Breast epithelium (tissue), 4 donors: ENCODE measurements around the gene GPHN. TPM values are rescaled to one million over a fixed set of nuclear protein-coding genes. Genes with fewer than 3 reads are reported as not detected.

Experiments used
- DNase-seq, 2 donors: peaks; one replicate each; pipeline ENCODE4 v3.0.0-alpha.2; 2019; ENCODE audit warnings: low spot score in 2 of 2
- H3K27ac ChIP-seq, 2 donors: fragments of 200-600 bp; sonication (generic) in 1 of 2; one replicate each; pipeline ENCODE4 v1.5.1; 2016 to 2019; ENCODE audit warnings: mild to moderate bottlenecking in 1 of 2
- H3K27me3 ChIP-seq, 2 donors: fragments of 200-600 bp; sonication (generic) in 1 of 2; one replicate each; pipeline versions ENCODE4 v1.5.1 to v1.6.0; 2017 to 2019; ENCODE audit warnings: control low read depth in 1 of 2, mild to moderate bottlenecking in 1 of 2
- H3K36me3 ChIP-seq: fragments of 200-600 bp; one replicate; pipeline ENCODE4 v1.5.1; 2019
- H3K4me1 ChIP-seq, 2 donors: fragments of 200-600 bp; sonication (generic); one replicate each; pipeline ENCODE4 v1.5.1; 2016 to 2019; ENCODE audit warnings: control low read depth in 1 of 2
- H3K4me3 ChIP-seq, 3 donors: fragments of 200-600 bp; sonication (generic); 1 replicate in 2 of 3; 2 replicates in 1 of 3; pipeline ENCODE4 v1.5.1; 2016 to 2019; ENCODE audit warnings: mild to moderate bottlenecking in 3 of 3, moderate library complexity in 2 of 3
- H3K9me3 ChIP-seq, 2 donors: fragments of 200-600 bp; sonication (generic) in 1 of 2; one replicate each; pipeline ENCODE4 v1.5.1; 2016 to 2019; ENCODE audit warnings: control low read depth in 1 of 2
- CTCF ChIP-seq, 3 donors: fragments of 450-650 bp; IDR thresholded peaks; one replicate each; pipeline ENCODE4 v1.5.1; 2016 to 2017; ENCODE audit warnings: antibody characterized with exemption in 3 of 3, mild to moderate bottlenecking in 3 of 3, moderate library complexity in 3 of 3
- POLR2A ChIP-seq: fragments of 450-650 bp; IDR thresholded peaks from one replicate; pipeline ENCODE4 v1.6.1; 2016; ENCODE audit warnings: antibody characterized with exemption, mild to moderate bottlenecking, moderate library complexity
- POLR2AphosphoS5 ChIP-seq, 3 donors: sonication (generic); formaldehyde crosslinking; IDR thresholded peaks; one replicate each; pipeline ENCODE4 v1.6.1; 2017; ENCODE audit warnings: antibody characterized with exemption in 3 of 3
- intact Hi-C: fragments of 100-400 bp; cut with DNase I; formaldehyde crosslinking; loops from one replicate; pipeline ENCODE4 v1.15.1; 2023; ENCODE audit warnings: low total_unique reads
- total RNA-seq, 3 donors: library from RNA; depleted of rRNA; stranded (reverse); fragments of >200 nt; gene quantifications; one replicate each; pipeline ENCODE4 v1.1.0, GENCODE V29; 2016

Gene GPHN
- total RNA-seq, 3 donors from 2014 or later, result 20.9 to 39.0 (median 24.9) TPM

GRCh38 chr14:66508846-66509621, 1.1 kb downstream of the GPHN start:
- Histone ChIP-seq H3K4me3 (peak overlapping the region; percentile 81 to 96 (median 92)), H3K27me3 (no peaks in the 10 kb centered on the region), H3K36me3 (no peaks in the 10 kb centered on the region), H3K9me3 (no peaks in the 10 kb centered on the region), H3K27ac (peak overlapping the region; percentile 88 to 93), H3K4me1 (peaks cover 0 to 7% of the 10 kb centered on the region in 2 donors)
- TF ChIP-seq POLR2AphosphoS5 (IDR thresholded peaks at IDR 0.05), result no peak
- TF ChIP-seq CTCF (IDR thresholded peaks at IDR 0.05), result no peak
- TF ChIP-seq POLR2A, result no peak
- intact Hi-C loops, result no loop called here
- peak in 1 of 2 donors; percentile 51 for DNase-seq

GRCh38 chr14:66509874-66510273, 1.9 kb downstream of the GPHN start:
- no peak for TF ChIP-seq POLR2AphosphoS5 (IDR thresholded peaks at IDR 0.05)
- TF ChIP-seq POLR2A, result no peak
- no peak for TF ChIP-seq CTCF (IDR thresholded peaks at IDR 0.05)
- Histone ChIP-seq H3K27ac (peak overlapping the region in 1 of 2 donors; percentile 88), H3K4me1 (peaks cover 0 to 7% of the 10 kb centered on the region in 2 donors), H3K4me3 (peak overlapping the region; percentile 81 to 96 (median 92)), H3K9me3 (no peaks in the 10 kb centered on the region), H3K27me3 (no peaks in the 10 kb centered on the region), H3K36me3 (no peaks in the 10 kb centered on the region)
- intact Hi-C loops, result no loop called here
- DNase-seq, result no peak

GRCh38 chr14:66511849-66512248, 3.9 kb downstream of the GPHN start:
- TF ChIP-seq POLR2A, result no peak
- TF ChIP-seq POLR2AphosphoS5 (IDR thresholded peaks at IDR 0.05), result no peak
- no peak for TF ChIP-seq CTCF (IDR thresholded peaks at IDR 0.05)
- no peaks in the 10 kb centered on the region for H3K9me3 ChIP-seq
- no peaks in the 10 kb centered on the region for H3K36me3 ChIP-seq
- H3K27ac ChIP-seq, result no peak overlapping the region
- no peaks in the 10 kb centered on the region for H3K27me3 ChIP-seq
- H3K4me1 ChIP-seq, result peaks cover 0 to 7% of the 10 kb centered on the region in 2 donors
- intact Hi-C loops, result no loop called here
- H3K4me3 ChIP-seq, result no peak overlapping the region
- DNase-seq, result no peak

- H3K36me3 ChIP-seq, result no peaks in the 10 kb centered on the region
- H3K4me1 ChIP-seq, result peaks cover 0 to 7% of the 10 kb centered on the region in 2 donors
- H3K4me3 ChIP-seq, result no peak overlapping the region
- intact Hi-C loops, result no loop called here
- DNase-seq, result no peak
- H3K9me3 ChIP-seq, result no peaks in the 10 kb centered on the region
- H3K27ac ChIP-seq, result no peak overlapping the region
- TF ChIP-seq CTCF (IDR thresholded peaks at IDR 0.05) (no peak), POLR2A (no peak), POLR2AphosphoS5 (IDR thresholded peaks at IDR 0.05) (no peak)
- no peaks in the 10 kb centered on the region for H3K27me3 ChIP-seq
Measured at GRCh38 chr14:66514213-66514612, 6.3 kb downstream of the GPHN start.

- Histone ChIP-seq H3K36me3 (no peaks in the 10 kb centered on the region), H3K4me3 (no peak overlapping the region), H3K27me3 (no peaks in the 10 kb centered on the region), H3K4me1 (no peaks in the 10 kb centered on the region), H3K27ac (no peak overlapping the region), H3K9me3 (no peaks in the 10 kb centered on the region)
- TF ChIP-seq POLR2AphosphoS5 (IDR thresholded peaks at IDR 0.05), result no peak
- no peak for TF ChIP-seq POLR2A
- intact Hi-C loops, result no loop called here
- no peak for DNase-seq
Measured at GRCh38 chr14:66530526-66530925, 22.6 kb downstream of the GPHN start.
